Measurements from ENCODE around the gene ZDHHC22.

GRCh38 chr14:77126461-77126990 is 15.1 kb downstream of the ZDHHC22 start:
- TF ChIP-seq, protein P1, sequence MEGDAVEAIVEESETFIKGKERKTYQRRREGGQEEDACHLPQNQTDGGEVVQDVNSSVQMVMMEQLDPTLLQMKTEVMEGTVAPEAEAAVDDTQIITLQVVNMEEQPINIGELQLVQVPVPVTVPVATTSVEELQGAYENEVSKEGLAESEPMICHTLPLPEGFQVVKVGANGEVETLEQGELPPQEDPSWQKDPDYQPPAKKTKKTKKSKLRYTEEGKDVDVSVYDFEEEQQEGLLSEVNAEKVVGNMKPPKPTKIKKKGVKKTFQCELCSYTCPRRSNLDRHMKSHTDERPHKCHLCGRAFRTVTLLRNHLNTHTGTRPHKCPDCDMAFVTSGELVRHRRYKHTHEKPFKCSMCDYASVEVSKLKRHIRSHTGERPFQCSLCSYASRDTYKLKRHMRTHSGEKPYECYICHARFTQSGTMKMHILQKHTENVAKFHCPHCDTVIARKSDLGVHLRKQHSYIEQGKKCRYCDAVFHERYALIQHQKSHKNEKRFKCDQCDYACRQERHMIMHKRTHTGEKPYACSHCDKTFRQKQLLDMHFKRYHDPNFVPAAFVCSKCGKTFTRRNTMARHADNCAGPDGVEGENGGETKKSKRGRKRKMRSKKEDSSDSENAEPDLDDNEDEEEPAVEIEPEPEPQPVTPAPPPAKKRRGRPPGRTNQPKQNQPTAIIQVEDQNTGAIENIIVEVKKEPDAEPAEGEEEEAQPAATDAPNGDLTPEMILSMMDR (IDR thresholded peaks at IDR 0.05) = no peak
- no peak for TF ChIP-seq POLR2A (IDR thresholded peaks at IDR 0.05)

All from testis (tissue), 2 donors.